Brain microvascular endothelial cell (primary cell): ENCODE measurements around the gene MT1F.

Experiments used
- DNase-seq: peaks from one replicate; pipeline ENCODE4 v3.0.0-alpha.2; 2020
- H3K27ac ChIP-seq: fragments of 250-450 bp; sonication (Bioruptor Pico); 2 replicates; pipeline ENCODE4 v1.5.1; 2020; ENCODE audit warnings: mild to moderate bottlenecking, moderate library complexity
- H3K27me3 ChIP-seq: fragments of 250-450 bp; sonication (Bioruptor Pico); replicated peaks from 2 replicates; pipeline ENCODE4 v1.5.1; 2020; ENCODE audit warnings: mild to moderate bottlenecking
- H3K36me3 ChIP-seq: fragments of 250-450 bp; sonication (Bioruptor Pico); replicated peaks from 2 replicates; pipeline ENCODE4 v1.5.1; 2020; ENCODE audit warnings: mild to moderate bottlenecking
- H3K4me3 ChIP-seq: 2 replicates; pipeline ENCODE4 v1.5.1; 2011; ENCODE audit warnings: low read depth, mild to moderate bottlenecking, control low read depth, low read length, moderate library complexity
- in situ Hi-C: cut with HindIII; loops from 2 replicates; pipeline ENCODE4 v1.10.0; 2017; ENCODE audit warnings: low sequenced_read_pairs, low pct_ligation_motif_present
- TF ChIP-seq, protein P1 (sequence below): IDR thresholded peaks from 2 replicates; pipeline ENCODE4 v1.5.1; 2011; ENCODE audit warnings: low read depth, mild to moderate bottlenecking, moderate library complexity, low read length, control low read depth, inconsistent platforms; ENCODE audit errors: missing control alignments

Gene MT1F

DNA sequence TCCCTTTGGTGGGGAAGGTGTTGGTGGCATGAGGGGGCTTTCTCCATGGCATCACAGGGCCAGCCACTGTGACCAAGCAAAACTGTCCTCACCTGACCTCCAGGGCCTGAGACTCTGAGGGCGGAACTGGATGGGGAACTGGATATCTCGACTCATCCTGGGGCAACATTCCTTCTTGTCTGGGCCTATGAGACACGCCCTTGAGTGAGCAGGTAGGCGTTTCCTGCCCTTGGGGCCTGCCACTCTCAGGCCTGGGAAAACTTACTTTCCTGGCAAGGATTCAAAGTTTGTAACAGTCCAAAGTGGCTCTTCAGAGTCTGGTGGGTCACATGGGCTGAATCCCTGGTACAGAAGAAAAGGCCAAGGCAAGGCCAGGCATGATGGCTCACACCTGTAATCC, 34.1 kb downstream of the MT1F start:
- in situ Hi-C loops = no loop called here
- Histone ChIP-seq H3K36me3 (no peaks in the 10 kb centered on the region), H3K27me3 (no peaks in the 10 kb centered on the region), H3K27ac (no peak overlapping the region), H3K4me3 (no peak overlapping the region)
- TF ChIP-seq, protein P1, sequence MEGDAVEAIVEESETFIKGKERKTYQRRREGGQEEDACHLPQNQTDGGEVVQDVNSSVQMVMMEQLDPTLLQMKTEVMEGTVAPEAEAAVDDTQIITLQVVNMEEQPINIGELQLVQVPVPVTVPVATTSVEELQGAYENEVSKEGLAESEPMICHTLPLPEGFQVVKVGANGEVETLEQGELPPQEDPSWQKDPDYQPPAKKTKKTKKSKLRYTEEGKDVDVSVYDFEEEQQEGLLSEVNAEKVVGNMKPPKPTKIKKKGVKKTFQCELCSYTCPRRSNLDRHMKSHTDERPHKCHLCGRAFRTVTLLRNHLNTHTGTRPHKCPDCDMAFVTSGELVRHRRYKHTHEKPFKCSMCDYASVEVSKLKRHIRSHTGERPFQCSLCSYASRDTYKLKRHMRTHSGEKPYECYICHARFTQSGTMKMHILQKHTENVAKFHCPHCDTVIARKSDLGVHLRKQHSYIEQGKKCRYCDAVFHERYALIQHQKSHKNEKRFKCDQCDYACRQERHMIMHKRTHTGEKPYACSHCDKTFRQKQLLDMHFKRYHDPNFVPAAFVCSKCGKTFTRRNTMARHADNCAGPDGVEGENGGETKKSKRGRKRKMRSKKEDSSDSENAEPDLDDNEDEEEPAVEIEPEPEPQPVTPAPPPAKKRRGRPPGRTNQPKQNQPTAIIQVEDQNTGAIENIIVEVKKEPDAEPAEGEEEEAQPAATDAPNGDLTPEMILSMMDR = no peak
- no peak for DNase-seq

DNA sequence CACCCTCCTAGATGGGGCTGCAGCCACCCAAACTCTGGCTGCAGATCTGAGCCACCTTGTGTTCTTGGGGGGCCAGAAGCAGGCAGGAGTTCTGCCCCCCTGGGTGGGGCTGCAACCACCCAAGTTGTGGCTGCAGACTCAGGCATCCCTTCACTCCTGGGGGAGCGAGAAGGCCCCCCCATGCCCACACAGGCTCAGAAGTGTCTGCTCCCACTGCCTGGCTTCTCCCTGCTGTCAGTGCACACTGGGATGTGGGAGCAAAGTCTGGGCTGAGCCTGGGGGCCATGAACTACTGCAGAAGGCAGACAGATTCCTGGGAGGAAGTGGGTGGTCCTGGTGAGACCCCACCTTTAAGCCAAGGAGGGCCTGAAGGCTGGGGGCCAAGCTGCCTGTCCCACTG, 37.5 kb downstream of the MT1F start:
- H3K4me3 ChIP-seq = no peak overlapping the region
- in situ Hi-C loops = no loop called here
- DNase-seq = no peak
- no peaks in the 10 kb centered on the region for H3K27me3 ChIP-seq
- TF ChIP-seq, protein P1 = no peak
- H3K27ac ChIP-seq = no peak overlapping the region
- H3K36me3 ChIP-seq = no peaks in the 10 kb centered on the region

DNA sequence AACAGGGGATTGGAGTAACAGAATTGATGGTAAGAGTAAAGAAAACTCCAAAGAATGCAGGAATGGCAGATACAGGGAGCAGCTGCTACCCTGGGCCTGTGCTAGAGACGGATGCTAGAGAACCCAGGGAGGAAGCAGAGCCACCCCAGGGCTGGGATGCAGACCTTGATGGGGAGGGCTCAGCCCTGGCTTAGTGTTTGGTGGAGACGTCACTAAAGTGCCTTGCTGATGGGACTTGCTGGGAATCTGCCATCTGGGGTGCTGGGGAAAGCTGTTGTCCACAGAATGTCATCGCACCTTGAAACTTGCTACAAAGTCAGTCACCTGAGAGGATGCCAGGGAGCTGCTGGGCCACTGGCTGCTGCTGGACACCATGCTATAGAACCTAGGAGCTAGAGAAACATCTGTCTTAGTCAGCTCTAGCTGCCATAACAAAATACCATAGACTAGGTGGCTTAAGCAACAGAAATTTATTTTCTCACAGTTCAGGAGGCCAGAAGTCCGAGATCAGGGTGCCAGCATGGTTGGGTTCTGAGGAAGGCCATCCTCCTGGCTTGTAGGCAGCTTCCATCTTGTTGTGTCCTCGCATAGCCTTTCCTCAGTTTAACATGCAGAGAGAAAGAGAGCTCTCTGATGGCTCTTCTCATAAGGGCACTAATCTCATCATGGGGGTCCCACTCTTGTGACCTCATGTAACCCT, 39.8 kb downstream of the MT1F start:
- H3K36me3 ChIP-seq = no peaks in the 10 kb centered on the region
- in situ Hi-C loops = no loop called here
- TF ChIP-seq, protein P1 = no peak
- no peak for DNase-seq
- H3K27ac ChIP-seq = no peak overlapping the region
- H3K27me3 ChIP-seq = no peaks in the 10 kb centered on the region
- no peak overlapping the region for H3K4me3 ChIP-seq

DNA sequence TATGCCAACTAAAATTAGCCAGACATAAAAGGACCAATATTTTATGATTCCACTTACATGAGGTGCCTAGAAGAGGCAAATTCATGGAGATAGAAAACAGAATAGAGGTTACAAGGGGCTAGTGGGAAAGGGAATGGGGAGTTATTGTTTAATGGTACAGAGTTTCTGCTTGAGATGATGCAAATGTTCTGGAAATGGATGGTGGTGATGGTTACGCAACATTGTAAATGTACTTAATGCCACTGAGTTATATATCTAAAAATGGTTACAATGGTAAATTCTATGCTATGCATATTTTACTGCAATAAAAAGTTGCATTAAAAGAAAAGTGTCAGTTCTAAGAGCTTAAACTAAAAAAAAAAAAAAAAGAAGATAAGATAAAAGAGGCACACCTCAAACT, 42.4 kb downstream of the MT1F start:
- no peak overlapping the region for H3K27ac ChIP-seq
- no peaks in the 10 kb centered on the region for H3K27me3 ChIP-seq
- no peaks in the 10 kb centered on the region for H3K36me3 ChIP-seq
- TF ChIP-seq, protein P1 = no peak
- DNase-seq = no peak
- in situ Hi-C loops = no loop called here
- no peak overlapping the region for H3K4me3 ChIP-seq

DNA sequence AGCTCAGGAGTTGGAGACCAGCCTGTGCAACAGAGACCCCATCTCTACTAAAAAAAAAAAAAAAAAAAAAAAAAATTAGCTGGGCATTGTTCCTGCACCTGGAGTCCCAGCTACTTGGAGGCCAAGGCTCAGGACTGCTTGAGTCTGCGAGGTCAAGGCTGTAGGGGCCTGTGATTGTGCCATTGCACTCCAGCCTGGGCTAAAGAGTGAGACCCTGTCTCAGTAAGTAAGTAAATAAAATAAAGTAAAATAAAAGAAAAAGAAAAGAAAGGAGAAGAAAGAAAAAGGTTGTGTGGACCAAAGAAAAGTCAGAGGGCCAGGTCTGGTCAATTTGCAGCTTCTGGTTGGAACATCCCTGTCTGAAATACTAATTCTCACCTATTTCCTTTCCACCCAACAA, 42.9 kb downstream of the MT1F start:
- Histone ChIP-seq H3K27me3 (no peaks in the 10 kb centered on the region), H3K36me3 (no peaks in the 10 kb centered on the region), H3K4me3 (no peak overlapping the region), H3K27ac (no peak overlapping the region)
- DNase-seq = no peak
- TF ChIP-seq, protein P1 = no peak
- in situ Hi-C loops = no loop called here

DNA sequence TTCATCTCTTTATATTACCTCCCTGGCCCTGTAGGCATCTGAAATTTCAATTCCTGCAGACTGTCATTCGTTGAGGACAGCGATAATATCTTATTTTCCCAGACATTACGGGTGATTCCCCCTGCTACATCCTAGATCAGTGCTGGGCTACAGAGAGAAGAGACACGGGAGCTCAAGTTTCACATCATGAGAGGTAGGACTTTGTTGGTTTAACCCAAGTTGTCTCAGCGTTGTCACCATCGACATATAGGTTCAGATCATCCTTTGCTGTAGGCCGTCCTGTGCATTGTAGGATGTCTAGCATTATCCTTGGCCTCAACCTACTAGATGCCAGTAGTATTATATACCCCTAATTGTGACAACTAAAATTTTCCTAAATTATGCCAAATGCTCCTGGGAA, 43.8 kb downstream of the MT1F start:
- H3K4me3 ChIP-seq = no peak overlapping the region

More for the DNA sequence above, 43.8 kb downstream of the MT1F start:
- no peak for DNase-seq
- in situ Hi-C loops = no loop called here
- H3K27me3 ChIP-seq = no peaks in the 10 kb centered on the region
- no peak overlapping the region for H3K27ac ChIP-seq
- no peaks in the 10 kb centered on the region for H3K36me3 ChIP-seq
- TF ChIP-seq, protein P1 = no peak
